ENCODE measurements around the gene SPRR4.

- no peak for TF ChIP-seq POLR2A (IDR thresholded peaks at IDR 0.05)
- TF ChIP-seq CTCF (IDR thresholded peaks at IDR 0.05), result no peak
- TF ChIP-seq EP300 (IDR thresholded peaks at IDR 0.05; ENCODE audit: low read depth), result no peak
Measured at GRCh38 chr1:152970495-152970894, at the start of gene SPRR4.

Data from transverse colon (tissue), 3 donors.